Stimulated activated CD8-positive, alpha-beta memory T cell treated with anti-CD3 and anti-CD28 coated beads, Interleukin-7, amount 100 ng/mL, for 4 hours (primary cell): Measurements from ENCODE around the gene DOCK3.
"Not testable (repeated sequence)": the region's sequence is repeated elsewhere in the genome, so short reads cannot be mapped to it uniquely, and the experiment has no call there.

Experiments
- DNase-seq, 2 donors: peaks; one replicate each; pipeline ENCODE4 v3.0.0-alpha.2; 2020; ENCODE audit warnings: low read depth in 2 of 2

Gene DOCK3

GRCh38 chr3:51368276-51368675 lies 693.5 kb downstream of the DOCK3 start:
- not testable (repeated sequence) for DNase-seq

DNA sequence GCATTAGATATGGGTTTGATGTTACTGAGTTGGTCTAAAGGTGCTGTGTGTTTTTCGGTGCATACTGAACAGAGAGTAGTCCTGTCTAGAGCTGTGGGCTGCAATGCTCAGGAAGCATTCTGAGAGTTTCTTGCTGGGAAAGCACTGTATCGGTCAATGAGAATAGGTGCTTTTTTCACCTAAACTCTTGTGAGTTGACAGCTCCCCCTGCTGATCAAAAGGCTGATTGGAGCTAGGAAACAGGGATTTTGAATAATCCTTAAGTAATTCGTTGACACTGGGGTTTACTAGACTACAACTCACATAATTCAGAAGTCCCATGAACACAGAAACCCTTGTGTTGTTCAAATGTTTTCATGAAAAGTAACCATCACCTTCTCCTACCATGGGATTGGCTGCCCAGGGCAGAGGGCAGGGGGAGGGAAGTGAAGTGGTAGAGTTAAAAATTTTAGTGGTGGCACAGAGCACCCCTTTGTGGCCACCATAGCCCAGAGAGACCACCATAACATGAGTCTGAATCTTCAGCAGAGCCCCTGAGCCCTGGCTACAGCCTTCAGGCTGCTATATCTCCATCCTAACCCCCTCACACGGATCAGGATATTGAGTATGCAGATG lies 697.3 kb downstream of the DOCK3 start:
- DNase-seq, result no peak

GRCh38 chr3:51373658-51374421 lies 699.1 kb downstream of the DOCK3 start:
- DNase-seq, result no peak

- no peak for DNase-seq
Observed at GRCh38 chr3:51374456-51374855, 699.7 kb downstream of the DOCK3 start.

GRCh38 chr3:51375136-51375535 lies 700.4 kb downstream of the DOCK3 start:
- DNase-seq, result no peak

- DNase-seq, result no peak
Observed at GRCh38 chr3:51375571-51375970, 700.8 kb downstream of the DOCK3 start.

GRCh38 chr3:51378065-51378464 lies 703.3 kb downstream of the DOCK3 start:
- no peak for DNase-seq

DNA sequence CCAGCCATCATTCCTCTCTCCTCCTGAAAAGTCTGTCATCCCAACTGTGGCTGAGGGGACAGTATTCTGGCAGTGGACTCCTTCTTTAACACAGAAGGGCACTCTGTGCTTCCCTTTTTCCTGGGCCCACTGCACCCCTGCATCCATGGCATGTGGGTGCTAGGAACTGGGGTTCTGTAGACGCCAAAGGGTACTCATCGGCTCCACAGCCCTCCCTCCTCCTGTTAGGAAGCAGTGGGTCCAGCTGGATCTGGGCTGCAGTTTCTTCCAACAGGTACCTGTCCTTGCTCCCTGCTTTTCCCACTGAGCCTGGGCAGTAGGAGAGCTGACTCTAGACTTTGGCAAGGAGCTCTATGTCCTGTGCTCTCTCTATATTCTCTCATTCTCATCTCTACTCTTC lies 704.0 kb downstream of the DOCK3 start:
- DNase-seq, result no peak

DNA sequence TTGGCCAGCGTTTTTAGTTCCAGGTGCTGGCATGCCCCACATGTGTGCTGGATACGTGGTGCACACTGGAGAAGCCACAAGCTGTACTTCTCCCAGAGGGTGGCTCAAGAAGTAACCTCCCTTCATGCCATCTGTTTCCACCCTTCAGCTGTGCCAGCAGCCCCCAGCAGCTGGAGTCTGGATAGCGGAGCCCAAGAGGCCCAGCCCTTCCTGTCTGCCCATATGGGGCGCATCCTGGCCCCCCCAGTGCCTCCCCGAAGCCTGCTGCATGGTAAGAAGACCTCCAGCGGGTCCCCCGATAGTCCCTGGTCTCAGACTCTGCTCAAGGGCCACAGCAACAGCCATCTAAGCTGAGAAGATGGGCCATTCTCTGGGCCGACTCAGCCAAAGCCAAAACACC lies 704.6 kb downstream of the DOCK3 start:
- no peak for DNase-seq

GRCh38 chr3:51379746-51380455 lies 705.2 kb downstream of the DOCK3 start:
- no peak for DNase-seq

DNA sequence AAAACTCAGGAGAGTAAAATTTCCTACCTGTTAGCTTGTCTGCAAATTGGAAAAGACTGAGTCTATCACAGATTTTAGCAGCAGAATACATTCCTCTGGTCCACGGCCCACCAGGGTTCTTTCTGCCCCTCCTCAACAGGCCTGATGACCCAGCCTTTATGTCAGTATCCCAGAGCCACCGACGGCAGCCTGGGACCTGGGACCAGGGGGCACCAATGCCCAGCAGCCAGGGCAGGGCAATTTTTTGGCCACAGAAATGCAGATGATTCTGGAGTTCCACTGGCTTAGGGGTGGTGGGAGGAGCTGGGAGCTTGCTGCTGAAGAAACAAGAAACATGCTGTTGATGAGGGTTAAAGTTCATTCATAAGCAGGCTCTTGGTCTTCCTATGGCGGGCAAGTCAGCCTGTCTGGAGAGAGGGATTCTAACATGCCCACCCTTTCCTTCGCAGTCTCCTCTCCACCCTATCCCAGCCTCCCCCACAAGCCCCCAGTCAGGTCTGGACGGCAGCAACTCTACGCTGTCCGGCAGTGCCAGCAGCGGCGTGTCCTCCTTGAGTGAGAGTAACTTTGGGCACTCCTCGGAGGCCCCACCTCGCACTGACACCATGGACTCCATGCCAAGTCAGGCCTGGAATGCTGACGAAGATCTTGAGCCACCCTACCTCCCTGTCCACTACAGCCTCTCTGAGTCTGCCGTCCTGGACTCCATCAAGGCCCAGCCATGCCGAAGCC lies 706.0 kb downstream of the DOCK3 start:
- DNase-seq, result no peak

GRCh38 chr3:51381333-51381705 lies 706.6 kb downstream of the DOCK3 start:
- DNase-seq, result no peak

DNA sequence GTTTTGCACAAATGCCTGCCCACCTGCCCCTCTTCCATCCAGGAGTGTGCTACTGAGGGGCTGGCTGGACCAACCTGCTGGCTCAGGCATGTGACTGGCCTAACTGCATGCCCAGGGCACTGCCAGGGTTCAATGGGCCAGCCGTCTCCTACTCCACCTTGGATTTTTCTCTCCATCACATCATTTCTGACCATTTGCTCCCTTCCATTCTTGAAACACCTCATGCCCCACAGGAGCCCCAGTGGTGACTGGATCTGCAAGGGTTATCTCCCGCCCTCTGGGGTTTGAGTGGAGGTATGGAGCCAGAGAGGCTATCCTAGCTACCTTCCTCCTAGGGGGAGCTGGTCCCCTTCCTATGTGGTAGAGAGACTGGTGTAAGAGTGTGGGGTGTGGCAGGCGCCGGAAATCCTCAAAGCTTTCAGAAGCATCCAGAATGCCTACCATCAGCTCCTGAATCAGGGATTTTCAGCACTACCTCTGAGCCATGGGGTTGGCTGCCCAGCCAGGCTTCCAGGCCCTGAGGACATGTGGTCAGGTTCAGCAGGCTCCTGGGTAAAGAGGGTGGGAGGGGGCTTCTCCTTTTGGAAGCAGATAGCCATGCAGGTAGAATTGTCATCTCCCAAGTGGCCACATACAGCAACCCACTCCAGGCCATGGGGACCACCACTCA lies 707.5 kb downstream of the DOCK3 start:
- DNase-seq, result no peak

GRCh38 chr3:51382947-51383578 lies 708.3 kb downstream of the DOCK3 start:
- no peak for DNase-seq

GRCh38 chr3:51384055-51384725 lies 709.5 kb downstream of the DOCK3 start:
- DNase-seq, result no peak

DNA sequence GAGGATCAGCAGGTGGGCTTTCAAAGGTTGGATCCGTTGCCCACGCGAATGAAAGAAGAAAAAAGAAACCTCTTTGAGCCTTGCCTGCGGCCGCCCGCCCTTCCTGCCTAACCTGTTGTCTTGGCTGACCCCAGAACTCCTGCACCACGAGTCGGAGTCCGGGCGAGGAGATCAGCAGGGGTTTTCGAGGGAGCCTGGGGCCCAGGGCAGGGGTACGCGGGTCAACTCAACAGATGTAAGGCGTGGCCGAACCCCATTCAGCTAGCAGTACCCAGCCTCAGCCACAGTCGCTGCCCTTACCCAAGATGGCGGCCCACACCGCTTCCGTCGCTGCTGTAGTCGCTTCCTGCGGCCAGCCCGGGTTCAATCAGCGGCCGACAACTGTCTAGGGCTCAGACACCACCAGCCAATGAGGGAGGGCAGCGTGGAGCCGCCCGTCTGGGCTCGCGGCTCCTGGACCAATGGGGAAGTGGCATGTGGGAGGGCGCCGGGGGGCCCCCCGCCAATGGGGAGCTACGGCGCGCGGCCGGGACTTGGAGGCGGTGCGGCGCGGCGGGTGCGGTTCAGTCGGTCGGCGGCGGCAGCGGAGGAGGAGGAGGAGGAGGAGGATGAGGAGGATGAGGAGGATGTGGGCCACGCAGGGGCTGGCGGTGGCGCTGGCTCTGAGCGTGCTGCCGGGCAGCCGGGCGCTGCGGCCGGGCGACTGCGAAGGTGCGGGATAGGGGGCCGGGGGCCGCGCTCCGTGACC lies 710.2 kb downstream of the DOCK3 start, which contains the start of gene MANF:
Gene MANF, plus strand, starts transcription at position 566 of the 748 bp plus-strand sequence. Its CDS starts 52 bp downstream, at position 618.
- DNase-seq, result peak; percentile 96 to 99

DNA sequence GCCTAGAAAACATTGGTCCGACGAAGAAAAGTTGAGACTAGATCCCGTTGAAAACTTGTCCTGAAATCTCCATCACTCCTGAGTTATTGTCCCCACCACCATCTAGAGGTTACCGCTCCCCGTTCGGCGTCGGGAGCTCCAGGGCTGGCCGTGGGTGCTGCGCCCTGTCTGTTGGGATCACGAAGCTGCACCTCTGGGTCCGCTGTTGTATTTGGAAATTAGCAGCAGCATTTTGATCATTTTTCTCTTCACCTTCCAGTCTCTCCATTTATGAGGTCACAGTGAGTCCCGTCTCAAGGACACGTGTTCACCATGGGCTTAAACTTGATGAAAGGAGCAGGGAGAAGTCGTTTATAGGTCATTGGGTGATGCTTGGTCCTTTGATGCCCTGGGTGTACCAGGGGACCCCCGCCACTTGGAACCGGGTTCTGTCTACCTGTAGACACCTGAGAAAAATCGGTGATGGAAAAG lies 710.9 kb downstream of the DOCK3 start:
- DNase-seq, result no peak

DNA sequence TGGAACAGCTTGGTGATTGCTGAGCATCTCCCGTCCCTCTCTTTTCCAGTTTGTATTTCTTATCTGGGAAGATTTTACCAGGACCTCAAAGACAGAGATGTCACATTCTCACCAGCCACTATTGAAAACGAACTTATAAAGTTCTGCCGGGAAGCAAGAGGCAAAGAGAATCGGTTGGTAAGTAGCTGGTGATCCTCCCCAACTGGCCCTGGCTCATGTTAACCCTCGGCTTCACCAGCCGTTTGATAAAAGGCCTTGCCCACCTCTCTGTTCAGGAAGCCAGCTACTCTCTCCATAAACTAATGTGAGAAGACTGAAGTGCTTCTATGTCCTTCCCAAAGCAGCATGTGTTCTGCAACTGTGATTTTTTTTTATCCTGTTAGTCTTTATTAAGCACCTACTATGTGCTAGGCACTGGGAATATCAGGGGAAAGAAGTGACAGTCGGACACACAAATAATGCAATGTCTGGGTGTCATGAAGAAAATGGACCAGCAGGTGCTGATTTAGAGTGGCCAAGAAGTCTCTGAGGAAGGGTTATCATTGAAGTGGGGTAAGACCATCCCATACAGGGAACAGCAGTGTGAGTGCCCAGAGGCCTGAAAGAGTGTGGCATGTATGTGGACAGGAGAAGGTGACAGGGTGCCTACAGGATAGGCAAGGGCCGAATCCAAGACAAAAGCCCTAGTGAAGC lies 711.6 kb downstream of the DOCK3 start:
- DNase-seq, result no peak

GRCh38 chr3:51386852-51387229 lies 712.1 kb downstream of the DOCK3 start:
- no peak for DNase-seq
